Urinary bladder (tissue), 4 donors: ENCODE results near the gene CFAP300. TPM values are rescaled to one million over a fixed set of nuclear protein-coding genes. Genes with fewer than 3 reads are reported as not detected.

Source experiments
- DNase-seq: peaks from one replicate; pipeline ENCODE4 v3.0.0-alpha.2; 2015; ENCODE audit errors: extremely low spot score
- H3K27ac ChIP-seq: one replicate; pipeline ENCODE4 v1.5.1; 2013; ENCODE audit warnings: low read depth, mild to moderate bottlenecking, moderate library complexity
- H3K36me3 ChIP-seq: one replicate; pipeline ENCODE4 v1.6.1; 2013; ENCODE audit warnings: mild to moderate bottlenecking, moderate library complexity; ENCODE audit not compliant: insufficient read depth
- H3K4me1 ChIP-seq: one replicate; pipeline ENCODE4 v1.6.1; 2013; ENCODE audit warnings: mild to moderate bottlenecking, moderate library complexity; ENCODE audit not compliant: insufficient read depth
- H3K4me3 ChIP-seq: one replicate; pipeline ENCODE4 v1.5.1; 2013; ENCODE audit warnings: low read depth, low read length
- WGBS: extraction: QIAGEN DNeasy Blood & Tissue Kit; methylation state at CpG from one replicate; pipeline ENCODE4 v1.1.7; 2013; 5-methylcytosine and 5-hydroxymethylcytosine counted together
- polyA plus RNA-seq: library from polyadenylated mRNA; stranded (reverse); fragments of 200-250 nt; gene quantifications from one replicate; pipeline ENCODE4 v1.2.3, GENCODE V29; 2013
- total RNA-seq: library from RNA; depleted of rRNA; stranded (reverse); fragments of >200 nt; gene quantifications from one replicate; pipeline ENCODE4 v1.2.3, GENCODE V29; 2014
- donor health status: healthy with polysubstance abuse.
- donor health status: healthy.

Gene CFAP300
- total and polyA plus RNA-seq, 2 donors: 3.7 to 5.9 TPM

DNA sequence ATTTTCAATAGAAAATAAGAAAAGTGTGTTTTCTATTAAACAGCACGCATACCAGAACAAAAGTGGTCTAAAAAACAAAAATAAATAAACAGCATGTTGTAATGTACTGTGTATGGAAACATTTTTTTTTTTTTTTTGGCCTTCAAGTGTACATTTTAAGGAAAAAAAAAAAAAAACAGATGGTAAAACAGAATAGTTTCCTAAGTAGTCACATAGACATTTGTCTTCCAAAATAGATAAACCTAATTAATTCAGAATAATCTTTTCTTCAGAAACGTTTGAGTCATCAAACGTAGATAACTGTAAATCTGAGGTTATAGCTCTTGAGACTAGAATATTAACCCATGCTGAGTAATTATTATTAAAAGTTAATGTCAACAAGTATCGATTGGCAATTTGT lies 396 bp upstream of the CFAP300 start:
- Histone ChIP-seq H3K27ac (no peak overlapping the region), H3K4me1 (no peaks in the 10 kb centered on the region), H3K36me3 (no peaks in the 10 kb centered on the region), H3K4me3 (peak overlapping the region; percentile 44)
- 20% methylated on average over 4 of the region's 4 CpGs for WGBS
- no peak for DNase-seq

DNA sequence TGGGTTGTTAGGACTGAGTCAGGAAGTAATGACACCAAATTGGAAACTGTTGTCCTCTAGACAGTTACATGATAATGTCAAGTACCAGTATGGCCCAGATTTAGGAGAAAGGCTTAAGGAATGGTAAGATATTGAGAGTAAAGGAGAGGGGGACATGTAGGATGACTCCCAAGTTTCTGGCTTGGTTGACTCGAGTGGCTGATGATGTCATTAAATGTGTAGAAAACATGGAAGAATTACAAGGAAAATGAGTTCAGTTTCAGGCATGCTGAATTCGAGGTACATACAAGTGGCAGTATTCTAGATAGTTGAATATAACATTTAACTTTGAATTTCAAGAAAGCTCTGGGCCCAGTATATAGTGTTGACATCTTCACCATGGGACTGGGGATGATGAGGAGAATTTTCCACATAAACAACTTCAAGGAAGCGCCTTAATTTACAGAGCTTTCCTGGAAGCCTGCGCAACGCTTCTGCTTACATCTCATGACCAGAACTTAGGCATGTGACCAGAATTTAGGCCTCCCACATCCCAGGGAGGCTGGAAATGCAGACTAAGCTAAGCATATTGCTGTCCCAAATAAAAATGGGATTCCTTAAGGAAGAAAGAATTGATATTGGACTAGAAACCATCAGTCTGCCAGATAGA lies 3.8 kb downstream of the CFAP300 start:
- no peak for DNase-seq
- Histone ChIP-seq H3K4me1 (no peaks in the 10 kb centered on the region), H3K27ac (no peak overlapping the region), H3K36me3 (no peaks in the 10 kb centered on the region), H3K4me3 (no peak overlapping the region)
- WGBS: 74% methylated on average over 5 of the region's 5 CpGs

DNA sequence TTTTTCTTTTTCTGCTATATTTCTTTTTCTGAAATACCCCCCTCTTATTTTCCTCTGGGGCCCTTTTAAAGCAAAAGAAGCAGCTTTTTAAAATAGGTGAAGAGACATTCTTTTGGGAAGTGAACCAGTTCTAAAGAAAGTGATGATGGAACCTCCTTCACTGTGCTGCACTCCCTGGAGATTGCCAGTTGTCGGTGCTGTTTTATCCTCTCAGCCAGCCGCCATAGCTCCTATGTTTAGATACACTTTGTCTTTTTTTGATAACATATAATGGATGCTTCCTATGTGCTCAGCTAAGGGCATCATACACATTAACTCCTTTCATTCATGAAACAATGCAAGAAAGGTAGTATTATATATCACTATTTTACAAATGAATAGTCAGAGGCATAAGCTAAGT lies 14.0 kb downstream of the CFAP300 start:
- H3K27ac ChIP-seq: no peak overlapping the region
- H3K4me3 ChIP-seq: no peak overlapping the region
- WGBS: 47% methylated on average over 2 of the region's 2 CpGs
- DNase-seq: no peak
- no peaks in the 10 kb centered on the region for H3K4me1 ChIP-seq
- H3K36me3 ChIP-seq: no peaks in the 10 kb centered on the region

DNA sequence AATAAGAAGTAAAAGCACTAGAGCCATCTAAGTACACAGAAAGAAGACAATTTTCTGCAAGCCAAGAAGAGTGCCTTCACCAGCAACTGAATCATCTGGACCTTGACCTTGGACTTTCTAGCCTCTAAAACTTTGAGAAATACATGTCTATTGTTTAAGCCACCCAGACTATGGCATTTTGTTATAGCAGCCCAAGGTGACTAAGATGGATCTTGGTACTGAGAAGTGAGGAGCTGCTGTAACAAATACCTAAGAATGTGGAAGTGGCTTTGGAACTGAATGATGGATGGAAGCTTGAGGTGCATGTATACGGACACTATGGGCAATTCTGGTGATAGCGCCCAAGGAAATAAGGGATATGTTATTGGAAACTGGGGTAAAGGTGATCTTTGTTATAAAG lies 14.9 kb downstream of the CFAP300 start:
- H3K36me3 ChIP-seq: no peaks in the 10 kb centered on the region
- H3K4me1 ChIP-seq: no peaks in the 10 kb centered on the region
- 96% methylated on average over 2 of the region's 2 CpGs for WGBS
- no peak for DNase-seq
- H3K4me3 ChIP-seq: no peak overlapping the region
- H3K27ac ChIP-seq: no peak overlapping the region

DNA sequence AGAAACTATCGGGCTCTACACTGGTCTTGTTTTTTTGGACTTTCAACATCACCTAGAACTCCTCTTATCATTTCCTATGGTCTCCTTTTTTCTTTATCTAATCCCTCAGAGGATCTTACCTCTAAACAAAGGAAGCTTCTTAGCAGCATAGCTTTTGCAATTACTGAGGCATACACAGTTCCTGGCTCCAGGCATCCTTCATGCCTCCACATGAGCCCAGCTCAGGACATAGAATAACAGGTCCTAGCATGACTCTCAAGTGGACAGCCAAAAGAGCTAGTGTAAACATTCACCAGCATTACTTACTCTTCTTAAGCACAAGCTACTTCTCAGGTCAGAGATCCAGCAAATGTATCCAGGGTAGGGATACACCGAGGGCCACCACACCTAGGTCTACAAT lies 17.1 kb downstream of the CFAP300 start:
- Histone ChIP-seq H3K4me3 (no peak overlapping the region), H3K36me3 (no peaks in the 10 kb centered on the region), H3K4me1 (no peaks in the 10 kb centered on the region), H3K27ac (no peak overlapping the region)
- WGBS: 90% methylated on average over 2 of the region's 2 CpGs
- DNase-seq: no peak

DNA sequence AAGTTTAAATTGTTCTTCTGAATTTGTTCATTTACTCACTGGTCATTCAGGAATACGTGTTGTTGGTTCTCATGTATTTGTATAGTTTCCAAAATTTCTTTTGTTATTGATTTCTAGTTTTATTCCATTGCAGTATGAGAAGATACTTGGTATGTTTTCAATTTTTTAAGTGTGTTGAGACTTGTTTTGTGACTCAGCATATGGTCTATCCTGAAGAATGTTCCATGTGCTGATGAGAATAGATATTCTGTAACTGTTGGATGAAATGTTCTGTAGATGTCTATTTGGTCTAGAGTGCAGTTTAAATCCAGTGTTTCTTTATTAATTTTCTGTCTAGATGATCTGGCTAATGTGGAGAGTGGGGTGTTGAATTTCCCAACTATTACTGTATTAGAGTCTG lies 23.5 kb downstream of the CFAP300 start:
- no peaks in the 10 kb centered on the region for H3K36me3 ChIP-seq
- H3K4me3 ChIP-seq: no peak overlapping the region
- H3K4me1 ChIP-seq: no peaks in the 10 kb centered on the region
- no peak for DNase-seq
- H3K27ac ChIP-seq: no peak overlapping the region
- WGBS: 0% methylated on average over 1 of the region's 1 CpG

DNA sequence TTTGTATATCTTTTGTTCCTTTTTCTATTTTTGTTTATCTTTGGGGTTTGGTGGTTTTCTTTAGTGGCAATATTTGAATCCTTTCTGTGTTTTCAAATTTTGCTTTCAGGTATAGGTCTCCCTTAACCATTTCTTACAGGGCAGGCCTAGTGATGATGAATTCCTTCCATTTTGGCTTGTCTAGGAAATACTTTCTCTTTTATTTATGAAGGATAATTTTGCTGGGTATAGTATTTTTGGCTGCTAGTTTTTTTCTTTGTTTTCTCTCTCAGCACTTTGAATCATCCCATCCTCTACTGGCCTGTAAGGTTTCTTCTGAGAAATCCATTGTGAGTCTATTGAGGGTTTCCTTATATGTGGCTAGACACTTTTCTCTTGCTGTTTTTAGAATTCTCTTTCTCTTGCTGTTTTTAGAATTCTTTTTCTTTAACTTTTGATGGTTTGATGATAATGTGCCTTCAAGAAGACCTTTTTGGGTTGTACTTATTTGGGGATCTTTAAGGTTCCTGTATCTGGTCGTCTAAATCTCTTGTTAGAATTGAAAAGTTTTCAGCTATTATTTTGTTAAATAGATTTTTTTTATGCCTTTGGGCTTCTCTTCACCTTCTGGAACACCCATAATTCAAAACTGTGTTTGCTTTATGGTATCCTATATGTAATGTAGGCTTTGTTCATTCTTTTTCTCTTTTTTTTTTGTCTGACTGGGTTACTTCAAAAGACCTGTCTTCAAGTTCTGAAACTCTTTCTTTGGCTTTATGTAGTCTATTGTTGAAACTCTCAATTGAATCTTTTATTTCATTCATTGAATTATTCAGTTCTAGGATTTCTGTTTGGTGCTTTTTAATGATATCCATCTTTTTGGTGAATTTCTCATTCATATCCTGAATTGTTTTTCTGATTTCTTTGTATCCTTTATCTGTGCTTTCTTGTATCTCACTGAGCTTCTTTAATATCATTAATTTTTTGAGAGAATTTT lies 24.5 kb downstream of the CFAP300 start:
- 80% methylated on average over 1 of the region's 1 CpG for WGBS
- Histone ChIP-seq H3K4me3 (no peak overlapping the region), H3K4me1 (no peaks in the 10 kb centered on the region), H3K27ac (no peak overlapping the region), H3K36me3 (no peaks in the 10 kb centered on the region)
- no peak for DNase-seq

DNA sequence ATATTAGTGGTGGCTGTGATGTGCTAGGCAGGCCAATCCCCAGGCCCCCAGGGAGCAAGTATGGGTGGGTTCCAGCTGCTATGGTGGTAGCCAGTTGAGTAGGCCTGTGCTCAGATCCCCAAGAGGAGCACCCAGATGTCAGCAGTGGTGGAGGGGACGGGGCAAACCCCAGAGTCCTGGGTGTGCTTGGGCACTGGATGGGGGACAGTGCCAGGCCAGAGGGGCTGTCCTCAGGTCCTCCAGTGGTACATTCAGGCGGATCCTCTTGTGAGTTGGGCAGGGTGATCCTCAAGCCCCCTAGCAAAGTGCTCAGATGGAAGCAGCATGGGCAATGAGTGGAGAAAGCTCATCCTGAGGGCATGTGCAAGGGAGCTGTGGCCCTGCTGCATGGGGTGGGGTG lies 26.0 kb downstream of the CFAP300 start:
- Histone ChIP-seq H3K4me1 (no peaks in the 10 kb centered on the region), H3K27ac (no peak overlapping the region), H3K4me3 (no peak overlapping the region), H3K36me3 (no peaks in the 10 kb centered on the region)
- DNase-seq: no peak
- WGBS: 98% methylated on average over 2 of the region's 2 CpGs

DNA sequence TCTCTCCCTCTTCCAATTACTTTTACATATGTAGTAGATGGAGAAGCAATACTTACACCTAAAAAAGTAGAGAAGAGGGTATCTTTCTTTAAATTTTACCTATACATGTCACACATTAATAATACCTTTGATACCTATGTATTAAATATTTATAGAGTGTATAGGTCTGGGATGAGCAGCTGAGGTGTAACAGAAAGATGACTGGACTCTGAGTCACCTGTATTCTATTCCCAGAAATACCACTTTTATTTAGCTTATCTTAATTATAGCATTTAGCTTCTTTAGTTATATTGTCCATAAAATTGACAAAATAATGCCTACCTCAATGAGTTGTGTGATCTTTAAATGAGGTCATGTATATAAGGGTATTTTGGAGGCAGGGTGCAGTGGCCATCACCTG lies 32.4 kb downstream of the CFAP300 start:
- no peaks in the 10 kb centered on the region for H3K36me3 ChIP-seq
- H3K4me1 ChIP-seq: no peaks in the 10 kb centered on the region
- DNase-seq: no peak
- H3K4me3 ChIP-seq: no peak overlapping the region
- H3K27ac ChIP-seq: no peak overlapping the region

DNA sequence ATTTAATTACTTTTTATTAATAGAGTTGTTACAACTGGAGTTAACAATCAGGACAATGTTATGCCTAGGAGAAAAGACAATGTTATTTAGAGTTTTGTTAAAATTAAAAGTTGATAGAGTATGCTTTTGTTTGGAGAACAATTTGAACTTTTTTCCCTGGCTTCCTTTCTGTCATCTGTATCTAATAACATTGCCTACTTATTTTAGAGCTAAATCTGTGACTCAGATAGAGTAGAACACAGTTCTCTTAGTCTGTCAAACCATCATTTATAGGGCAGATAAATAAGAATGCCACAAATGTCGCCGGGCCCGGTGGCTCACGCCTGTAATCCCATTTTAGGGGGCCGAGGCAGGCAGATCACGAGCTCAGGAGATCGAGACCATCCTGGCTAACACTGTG lies 34.1 kb downstream of the CFAP300 start:
- no peak for DNase-seq
- no peak overlapping the region for H3K4me3 ChIP-seq
- H3K27ac ChIP-seq: no peak overlapping the region
- WGBS: 81% methylated on average over 7 of the region's 7 CpGs
- H3K4me1 ChIP-seq: no peaks in the 10 kb centered on the region
- H3K36me3 ChIP-seq: no peaks in the 10 kb centered on the region

DNA sequence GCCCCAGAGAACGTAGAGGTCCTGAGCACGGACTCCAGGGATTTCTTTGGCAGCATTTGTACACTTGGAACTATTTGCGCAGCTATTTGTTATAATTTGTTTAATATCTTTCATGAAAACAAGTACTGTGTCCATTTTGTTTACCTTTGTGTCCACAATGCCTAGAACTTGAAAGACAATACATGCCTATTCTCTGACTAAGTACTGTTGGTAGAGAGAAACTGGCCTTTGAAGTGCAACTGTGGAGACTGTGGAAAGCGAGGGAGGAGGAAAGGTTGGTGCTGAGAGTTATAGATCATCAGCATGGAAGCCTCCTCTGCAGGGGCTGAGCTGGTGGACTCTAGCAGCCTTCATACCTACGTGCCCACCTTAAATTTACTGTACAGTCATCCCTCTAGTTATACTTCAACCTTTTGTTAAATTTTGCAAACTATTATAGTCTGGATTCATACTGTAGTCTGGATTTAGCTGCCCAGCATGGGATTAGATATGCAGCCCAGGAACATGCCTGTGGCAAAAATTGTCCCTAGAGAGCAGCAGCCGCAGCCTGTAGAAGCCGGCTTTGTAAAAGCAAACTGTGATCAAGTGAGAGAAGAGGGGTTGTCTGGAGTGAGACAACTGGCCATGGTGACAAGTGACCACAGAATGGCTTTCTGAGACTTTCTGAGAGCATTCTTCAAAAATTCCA lies 38.8 kb downstream of the CFAP300 start:
- H3K4me1 ChIP-seq: no peaks in the 10 kb centered on the region
- 86% methylated on average over 7 of the region's 7 CpGs for WGBS
- no peak for DNase-seq
- no peak overlapping the region for H3K27ac ChIP-seq
- no peak overlapping the region for H3K4me3 ChIP-seq
- H3K36me3 ChIP-seq: no peaks in the 10 kb centered on the region

DNA sequence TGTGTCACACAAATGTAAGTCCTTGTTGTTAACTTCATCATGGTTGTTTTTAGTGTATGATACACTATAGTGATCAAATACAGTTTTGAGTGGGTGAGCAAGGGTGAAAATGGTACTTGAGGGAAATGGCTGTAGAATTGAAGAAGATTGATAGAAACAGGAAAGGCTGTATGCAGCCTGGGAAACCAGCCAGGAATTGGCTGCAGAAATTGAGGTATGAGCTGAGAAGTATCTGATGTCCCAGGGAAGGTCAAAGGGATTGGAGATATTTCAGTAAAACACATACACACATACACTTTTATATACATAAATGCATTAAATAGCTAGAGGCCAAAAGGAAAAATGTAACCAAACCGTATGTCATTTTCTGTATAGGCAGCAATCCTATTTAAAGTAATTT lies 49.9 kb downstream of the CFAP300 start:
- 93% methylated on average over 1 of the region's 1 CpG for WGBS
- H3K4me3 ChIP-seq: no peak overlapping the region
- no peak overlapping the region for H3K27ac ChIP-seq
- DNase-seq: no peak
- no peaks in the 10 kb centered on the region for H3K4me1 ChIP-seq
- H3K36me3 ChIP-seq: no peaks in the 10 kb centered on the region

DNA sequence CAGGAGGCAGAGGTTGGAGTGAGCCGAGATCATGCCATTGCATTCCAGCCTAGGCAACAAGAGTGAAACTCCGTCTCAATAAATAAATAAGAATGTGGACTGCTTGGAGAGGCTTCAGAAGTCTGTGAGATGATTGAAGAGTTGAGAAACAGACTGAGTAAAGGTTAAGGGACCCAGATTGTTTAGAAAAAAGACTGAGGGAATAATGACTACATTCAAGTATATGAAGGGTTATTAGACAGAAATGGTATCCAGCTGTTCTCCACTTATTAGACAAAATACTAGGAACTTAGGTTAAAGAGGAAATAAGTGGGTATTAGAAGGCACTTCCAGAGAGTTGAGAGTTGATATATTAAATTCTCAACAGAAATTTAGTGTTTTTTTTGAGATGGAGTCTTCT lies 52.5 kb downstream of the CFAP300 start:
- DNase-seq: no peak
- Histone ChIP-seq H3K4me3 (no peak overlapping the region), H3K4me1 (no peaks in the 10 kb centered on the region), H3K36me3 (no peaks in the 10 kb centered on the region), H3K27ac (no peak overlapping the region)
- WGBS: 96% methylated on average over 2 of the region's 2 CpGs
